Activated naive CD4-positive, alpha-beta T cell treated with anti-CD3 and anti-CD28 coated beads, Interleukin-2, amount 50 U/mL, for 24 hours (primary cell): Measurements from ENCODE around the gene KRT17.
A peak's percentile ranks its signal among the peaks of the same experiment; 100 is the strongest.
"Not testable (repeated sequence)": the region's sequence is repeated elsewhere in the genome, so short reads cannot be mapped to it uniquely, and the experiment has no call there.

Experiments
- H3K27ac Mint-ChIP-seq: one replicate; pipeline ENCODE4 v1.8.0; 2021; ENCODE audit warnings: mild to moderate bottlenecking, mixed read lengths
- H3K27me3 Mint-ChIP-seq: one replicate; pipeline ENCODE4 v1.8.0; 2021; ENCODE audit warnings: mixed read lengths
- H3K36me3 Mint-ChIP-seq: one replicate; pipeline ENCODE4 v1.8.0; 2021; ENCODE audit warnings: mixed read lengths
- H3K4me1 Mint-ChIP-seq: one replicate; pipeline ENCODE4 v1.8.0; 2021; ENCODE audit warnings: mixed read lengths
- H3K4me3 Mint-ChIP-seq: one replicate; pipeline ENCODE4 v1.8.0; 2021; ENCODE audit warnings: mild to moderate bottlenecking, mixed read lengths
- H3K9me3 Mint-ChIP-seq: one replicate; pipeline ENCODE4 v1.8.0; 2021; ENCODE audit warnings: mixed read lengths

The KRT17 gene

GRCh38 chr17:41629826-41630670 is 5.7 kb upstream of the KRT17 start:
- H3K27ac Mint-ChIP-seq: no peak overlapping the region
- no peaks in the 10 kb centered on the region for H3K9me3 Mint-ChIP-seq
- H3K4me3 Mint-ChIP-seq: no peak overlapping the region
- no peaks in the 10 kb centered on the region for H3K27me3 Mint-ChIP-seq
- no peaks in the 10 kb centered on the region for H3K4me1 Mint-ChIP-seq
- H3K36me3 Mint-ChIP-seq: no peaks in the 10 kb centered on the region

DNA sequence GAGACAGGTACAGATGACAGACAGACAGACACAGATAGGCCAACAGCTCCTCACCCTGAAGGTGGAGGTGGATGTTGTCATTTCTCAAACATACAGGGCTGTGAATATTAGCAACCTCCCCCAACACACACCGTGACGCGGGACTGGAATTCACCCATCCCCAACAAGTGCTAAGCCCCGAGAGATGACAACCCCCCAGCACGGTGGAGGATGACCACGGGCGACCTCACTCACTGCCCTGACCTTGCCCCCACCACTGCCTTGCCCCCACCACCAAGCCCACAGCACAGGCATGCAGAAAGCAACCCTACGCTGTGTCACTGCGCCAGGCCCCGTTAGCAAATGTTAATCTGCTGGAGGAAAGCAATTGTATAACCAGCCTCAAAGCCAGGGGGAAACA is 4.9 kb upstream of the KRT17 start:
- Mint-ChIP-seq H3K4me1 (no peaks in the 10 kb centered on the region), H3K4me3 (no peak overlapping the region)

GRCh38 chr17:41628621-41629255 is 4.4 kb upstream of the KRT17 start:
- not testable (repeated sequence) for H3K4me1 Mint-ChIP-seq, H3K9me3 Mint-ChIP-seq, H3K27me3 Mint-ChIP-seq, H3K36me3 Mint-ChIP-seq, H3K27ac Mint-ChIP-seq, H3K4me3 Mint-ChIP-seq

More for the DNA sequence above, 4.9 kb upstream of the KRT17 start:
- H3K27me3 Mint-ChIP-seq: no peaks in the 10 kb centered on the region
- H3K9me3 Mint-ChIP-seq: no peaks in the 10 kb centered on the region
- no peak overlapping the region for H3K27ac Mint-ChIP-seq
- H3K36me3 Mint-ChIP-seq: no peaks in the 10 kb centered on the region

DNA sequence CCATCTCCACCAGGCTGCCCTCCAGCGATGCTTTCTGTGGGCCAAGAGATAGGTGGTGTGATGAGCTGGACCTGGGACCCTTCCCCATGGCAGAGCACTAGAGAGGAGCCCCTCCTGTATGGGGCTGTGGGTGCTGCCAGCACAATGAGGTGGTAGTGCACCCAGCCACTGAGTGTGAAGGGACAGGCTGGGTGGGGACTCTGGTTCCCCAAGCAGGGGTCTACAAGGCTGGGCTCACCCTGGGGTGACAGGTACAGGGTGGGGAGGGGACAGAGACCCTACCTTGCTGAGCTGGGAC is 3.6 kb upstream of the KRT17 start:
- H3K36me3 Mint-ChIP-seq, H3K27me3 Mint-ChIP-seq, H3K4me1 Mint-ChIP-seq, H3K27ac Mint-ChIP-seq, H3K4me3 Mint-ChIP-seq, H3K9me3 Mint-ChIP-seq: not testable (repeated sequence)

GRCh38 chr17:41627316-41628072 is 3.1 kb upstream of the KRT17 start:
- no peaks in the 10 kb centered on the region for H3K27me3 Mint-ChIP-seq
- H3K4me3 Mint-ChIP-seq: no peak overlapping the region
- H3K9me3 Mint-ChIP-seq: no peaks in the 10 kb centered on the region
- no peaks in the 10 kb centered on the region for H3K4me1 Mint-ChIP-seq
- H3K27ac Mint-ChIP-seq: no peak overlapping the region
- no peaks in the 10 kb centered on the region for H3K36me3 Mint-ChIP-seq

- not testable (repeated sequence) for H3K4me1 Mint-ChIP-seq, H3K36me3 Mint-ChIP-seq, H3K4me3 Mint-ChIP-seq, H3K27me3 Mint-ChIP-seq, H3K27ac Mint-ChIP-seq, H3K9me3 Mint-ChIP-seq
Observed at GRCh38 chr17:41626914-41627295, 2.5 kb upstream of the KRT17 start.

- not testable (repeated sequence) for H3K4me3 Mint-ChIP-seq, H3K4me1 Mint-ChIP-seq, H3K9me3 Mint-ChIP-seq, H3K36me3 Mint-ChIP-seq, H3K27ac Mint-ChIP-seq, H3K27me3 Mint-ChIP-seq
Observed at GRCh38 chr17:41626028-41626913, 1.9 kb upstream of the KRT17 start.

- Mint-ChIP-seq H3K27me3 (no peaks in the 10 kb centered on the region), H3K36me3 (no peaks in the 10 kb centered on the region), H3K4me3 (no peak overlapping the region), H3K27ac (no peak overlapping the region), H3K4me1 (no peaks in the 10 kb centered on the region), H3K9me3 (no peaks in the 10 kb centered on the region)
Observed at GRCh38 chr17:41625602-41626001, 1.2 kb upstream of the KRT17 start.

DNA sequence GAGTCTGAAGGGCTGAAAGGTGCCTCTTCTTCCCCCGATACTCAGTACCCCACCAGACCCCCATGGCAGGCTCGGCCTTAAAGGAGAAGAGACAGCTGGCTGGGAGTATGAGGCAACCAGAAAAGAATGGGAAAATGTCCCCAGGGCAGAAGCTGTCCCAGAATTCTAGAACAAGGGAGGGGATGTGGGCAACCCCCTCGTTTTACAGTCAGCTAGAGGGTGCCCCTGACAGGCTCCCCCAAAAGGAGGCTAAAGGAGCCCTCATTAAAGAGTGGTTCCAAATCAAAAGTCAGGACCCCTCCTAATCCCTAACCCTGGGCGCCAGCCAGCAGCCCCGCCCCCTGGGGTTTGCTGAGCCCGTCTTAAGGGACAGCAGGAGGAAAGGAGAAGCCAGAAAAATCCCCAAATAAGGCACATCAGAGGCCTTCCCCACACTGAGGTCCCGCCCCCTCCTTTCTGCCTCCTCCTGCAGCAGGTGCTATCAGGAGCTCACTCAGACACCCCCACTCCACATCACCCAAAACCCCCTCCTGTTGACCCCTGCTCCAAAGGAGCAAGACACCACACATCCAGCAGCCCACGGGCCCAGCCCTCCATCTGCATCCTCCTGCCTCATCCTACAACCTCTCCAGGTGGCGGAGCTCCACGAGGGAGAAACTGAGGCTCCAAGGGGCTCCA is 1.1 kb downstream of the KRT17 start:
- H3K27me3 Mint-ChIP-seq, H3K4me1 Mint-ChIP-seq, H3K4me3 Mint-ChIP-seq, H3K9me3 Mint-ChIP-seq, H3K36me3 Mint-ChIP-seq, H3K27ac Mint-ChIP-seq: not testable (repeated sequence)

- not testable (repeated sequence) for H3K9me3 Mint-ChIP-seq, H3K27me3 Mint-ChIP-seq, H3K4me1 Mint-ChIP-seq, H3K27ac Mint-ChIP-seq, H3K4me3 Mint-ChIP-seq, H3K36me3 Mint-ChIP-seq
Observed at GRCh38 chr17:41622340-41623183, 1.8 kb downstream of the KRT17 start.

- no peak overlapping the region for H3K4me3 Mint-ChIP-seq
- no peaks in the 10 kb centered on the region for H3K9me3 Mint-ChIP-seq
- no peaks in the 10 kb centered on the region for H3K27me3 Mint-ChIP-seq
- H3K36me3 Mint-ChIP-seq: no peaks in the 10 kb centered on the region
- H3K4me1 Mint-ChIP-seq: no peaks in the 10 kb centered on the region
- H3K27ac Mint-ChIP-seq: no peak overlapping the region
Observed at GRCh38 chr17:41621916-41622315, 2.5 kb downstream of the KRT17 start.

DNA sequence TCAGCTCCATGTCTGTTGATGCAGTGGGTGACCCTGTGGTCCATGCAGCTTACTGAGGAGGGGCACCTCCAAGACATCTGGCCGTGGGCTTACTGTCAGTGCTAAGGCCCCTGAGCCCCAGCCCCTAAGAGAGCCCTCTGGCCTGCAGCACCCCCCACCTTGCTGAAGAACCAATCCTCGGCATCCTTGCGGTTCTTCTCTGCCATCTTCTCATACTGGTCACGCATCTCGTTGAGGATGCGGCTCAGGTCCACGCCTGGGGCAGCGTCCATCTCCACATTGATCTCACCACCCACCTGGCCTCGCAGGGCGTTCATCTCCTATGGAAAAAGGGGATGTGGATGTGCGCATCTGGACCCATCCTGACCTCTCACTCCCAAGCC is 2.9 kb downstream of the KRT17 start:
- not testable (repeated sequence) for H3K36me3 Mint-ChIP-seq, H3K27me3 Mint-ChIP-seq, H3K4me1 Mint-ChIP-seq, H3K9me3 Mint-ChIP-seq, H3K27ac Mint-ChIP-seq, H3K4me3 Mint-ChIP-seq

DNA sequence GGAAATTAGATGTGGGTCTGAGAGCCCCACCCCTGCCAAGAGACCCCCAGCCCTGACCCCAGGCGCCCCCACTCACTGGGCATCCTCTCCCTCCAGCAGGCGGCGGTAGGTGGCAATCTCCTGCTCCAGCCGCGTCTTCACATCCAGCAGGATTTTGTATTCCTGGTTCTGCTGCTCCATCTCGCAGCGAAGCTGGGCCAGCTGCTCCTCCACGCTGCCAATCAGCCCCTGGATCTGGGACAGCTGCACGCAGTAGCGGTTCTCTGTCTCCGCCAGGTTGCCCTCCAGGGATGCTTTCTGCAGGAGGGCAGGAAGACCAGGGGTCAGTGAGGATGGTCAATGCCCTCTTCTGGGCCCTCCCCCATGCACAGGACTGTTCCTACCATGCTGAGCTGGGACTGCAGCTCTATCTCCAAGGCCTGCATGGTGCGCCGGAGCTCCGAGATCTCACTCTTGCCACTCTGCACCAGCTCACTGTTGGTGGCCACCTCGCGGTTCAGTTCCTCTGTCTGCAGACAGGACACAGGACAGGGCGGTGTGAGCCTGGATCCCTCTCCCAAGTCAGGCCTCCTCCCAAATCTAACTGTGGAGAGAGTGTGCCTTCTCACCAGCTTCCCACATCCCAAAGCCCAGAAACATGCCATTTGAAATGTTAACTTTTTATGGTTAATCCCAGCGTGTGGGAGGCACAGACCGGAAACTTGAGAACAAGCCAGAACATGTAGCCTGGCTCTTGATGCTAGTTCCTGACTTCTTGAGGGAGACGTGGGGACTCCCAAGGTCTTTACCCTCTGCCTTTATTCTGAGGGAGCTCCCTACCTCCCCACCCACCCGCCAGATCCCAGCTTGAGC is 3.6 kb downstream of the KRT17 start:
- peak overlapping the region; percentile 41 for H3K27ac Mint-ChIP-seq
- no peaks in the 10 kb centered on the region for H3K27me3 Mint-ChIP-seq
- H3K36me3 Mint-ChIP-seq: no peaks in the 10 kb centered on the region
- H3K9me3 Mint-ChIP-seq: no peaks in the 10 kb centered on the region
- no peak overlapping the region for H3K4me3 Mint-ChIP-seq
- no peaks in the 10 kb centered on the region for H3K4me1 Mint-ChIP-seq
